GM21529 (cell line): ENCODE results near the gene ODAD3.
"Not testable (repeated sequence)": the region's sequence is repeated elsewhere in the genome, so short reads cannot be mapped to it uniquely, and the experiment has no call there.

ENCODE experiments used
- ATAC-seq: cut with Tn5 transposase; IDR thresholded peaks from one replicate; pipeline ENCODE4 v1.9.1; 2021; ENCODE audit not compliant: unreplicated experiment

ODAD3 gene

DNA sequence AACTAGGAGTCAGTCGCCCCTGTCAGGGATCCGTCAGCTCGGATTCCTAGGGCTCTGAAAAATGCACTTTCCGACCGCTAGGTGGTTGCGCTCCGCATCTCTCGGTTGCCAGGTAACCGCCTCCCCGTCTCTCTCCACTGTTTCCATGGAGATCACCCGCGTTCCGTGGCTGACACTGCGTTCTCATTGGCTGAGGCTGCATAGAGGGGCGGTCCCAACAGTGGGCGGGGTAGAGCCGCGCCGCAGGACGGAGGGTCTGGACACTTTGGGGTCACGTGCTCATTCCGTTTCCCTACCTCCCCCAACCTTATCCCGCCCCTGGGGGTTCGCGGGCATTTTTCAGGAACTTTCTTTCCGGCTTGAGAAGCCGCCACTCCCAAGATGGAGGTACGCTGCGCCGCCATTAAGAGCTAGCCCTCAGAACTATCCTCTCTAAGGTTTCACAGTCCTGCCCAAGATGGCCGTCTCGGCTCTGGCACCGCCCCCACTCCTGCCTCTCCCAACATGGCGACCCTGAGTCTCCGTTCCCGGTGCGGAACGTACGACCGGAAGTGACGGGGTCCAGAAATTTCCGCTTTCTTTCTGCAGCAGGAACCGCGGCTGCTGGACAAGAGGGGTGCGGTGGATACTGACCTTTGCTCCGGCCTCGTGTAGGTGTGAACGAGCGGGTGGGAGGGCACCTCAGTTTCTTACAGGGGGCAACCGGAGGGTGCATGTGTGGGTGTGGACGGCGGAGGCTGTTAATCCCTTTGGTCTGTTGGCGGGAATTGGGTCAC is at the start of gene ODAD3, which contains the start of gene PRKCSH:
Gene ODAD3 (minus strand): TSS at position 65 of the 776 bp plus-strand sequence. CDS start 105 bp downstream, outside the sequence.
Gene PRKCSH (plus strand): TSS at position 579 of the 776 bp plus-strand sequence. CDS start 483 bp downstream, outside the sequence.
- ATAC-seq = peak; percentile 88

GRCh38 chr19:11483366-11484111 is 48.6 kb upstream of the ODAD3 start:
- ATAC-seq = no peak

GRCh38 chr19:11482384-11483050 is 47.6 kb upstream of the ODAD3 start:
- ATAC-seq = peak; percentile 42

GRCh38 chr19:11481534-11482383 is 46.8 kb upstream of the ODAD3 start:
- ATAC-seq = peak; percentile 75

- ATAC-seq = no peak
These were observed 46.0 kb upstream of the ODAD3 start, which contains the start of gene ELAVL3 for GRCh38 chr19:11480715-11481533. Gene ELAVL3, minus strand, starts transcription at chr19:11481046. Its CDS starts 438 bp downstream, at chr19:11480608.

DNA sequence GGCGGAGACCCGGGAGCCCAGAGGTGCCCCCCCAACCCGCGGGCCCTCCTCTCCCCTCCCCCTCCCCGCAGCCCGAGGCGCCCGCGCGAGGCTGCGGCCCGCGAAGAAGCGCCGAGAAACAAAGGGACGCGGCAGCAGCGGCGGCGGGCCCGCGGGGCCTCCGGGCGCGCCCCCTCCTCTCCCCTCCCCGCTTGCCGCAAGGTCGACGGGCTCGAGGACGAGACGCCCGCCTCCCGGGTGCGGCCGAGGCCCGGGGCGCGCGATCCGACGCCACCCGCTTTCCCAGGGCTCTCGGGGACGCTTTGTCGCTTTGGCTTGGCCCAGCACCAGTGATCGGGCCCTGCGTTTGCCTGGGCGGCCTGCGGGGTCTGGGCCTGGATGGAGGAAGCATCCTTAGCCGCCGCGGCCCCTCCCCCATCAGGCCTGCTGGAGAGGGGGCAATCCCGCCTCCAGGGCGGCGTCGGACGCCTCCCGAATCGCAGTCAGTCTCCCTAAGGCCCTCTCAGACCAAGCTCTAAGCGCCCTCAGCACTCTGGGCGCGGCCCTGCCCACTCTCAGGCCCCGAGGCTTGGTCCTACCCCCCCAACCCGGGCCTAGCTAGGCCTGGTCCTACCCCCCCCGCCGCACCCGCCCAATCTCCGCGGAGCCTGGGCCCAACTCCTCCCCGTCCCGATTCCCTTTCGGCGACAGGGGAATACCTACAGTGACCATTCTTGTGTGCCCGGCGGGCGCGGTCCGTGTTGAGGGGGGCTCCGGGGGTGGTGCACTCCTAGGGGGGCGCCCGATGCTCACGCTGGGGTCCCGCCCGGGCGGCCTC is 45.2 kb upstream of the ODAD3 start:
- ATAC-seq = no peak

- ATAC-seq = no peak
These were observed 44.4 kb upstream of the ODAD3 start for GRCh38 chr19:11479090-11479897.

GRCh38 chr19:11478167-11479089 is 43.5 kb upstream of the ODAD3 start:
- ATAC-seq = no peak

DNA sequence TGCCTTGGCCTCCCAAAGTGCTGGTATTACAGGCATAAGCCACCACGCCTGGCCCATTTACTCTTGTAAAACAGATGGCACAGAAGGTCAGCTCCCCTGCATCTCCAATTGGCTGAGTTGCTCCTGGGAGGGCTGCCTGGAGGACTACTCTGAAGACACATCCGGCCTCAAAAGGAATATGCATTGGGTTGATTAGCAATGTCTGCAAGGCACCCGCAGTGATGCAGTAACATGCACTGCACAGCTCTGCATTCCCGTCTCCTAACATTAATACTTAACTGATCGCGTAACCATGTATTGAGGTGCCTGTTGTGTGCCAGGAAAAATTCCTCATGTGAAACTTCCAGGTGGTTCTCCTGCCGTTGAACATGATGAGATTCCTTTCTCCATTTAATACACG is 40.9 kb upstream of the ODAD3 start:
- no peak for ATAC-seq

DNA sequence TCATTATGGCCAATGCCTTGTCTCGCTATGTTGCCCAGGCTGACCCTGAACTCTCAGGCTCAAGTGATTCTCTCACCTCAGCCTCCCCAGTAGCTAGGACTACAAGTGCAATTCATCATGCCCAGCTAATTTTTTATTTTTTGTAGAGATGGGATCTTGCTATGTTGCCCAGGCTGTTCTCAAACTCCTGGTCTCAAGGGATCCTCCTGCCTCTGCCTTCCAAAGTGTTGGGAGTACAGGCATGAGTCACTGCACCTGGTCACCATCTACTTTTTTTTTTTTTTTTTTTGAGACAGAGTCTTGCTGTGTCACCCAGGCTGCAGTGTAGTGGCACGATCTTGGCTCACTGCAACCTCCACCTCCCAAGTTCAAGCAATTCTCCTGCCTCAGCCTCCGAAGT is 40.4 kb upstream of the ODAD3 start:
- ATAC-seq = not testable (repeated sequence)

GRCh38 chr19:11473725-11474124 is 38.8 kb upstream of the ODAD3 start:
- ATAC-seq = no peak

DNA sequence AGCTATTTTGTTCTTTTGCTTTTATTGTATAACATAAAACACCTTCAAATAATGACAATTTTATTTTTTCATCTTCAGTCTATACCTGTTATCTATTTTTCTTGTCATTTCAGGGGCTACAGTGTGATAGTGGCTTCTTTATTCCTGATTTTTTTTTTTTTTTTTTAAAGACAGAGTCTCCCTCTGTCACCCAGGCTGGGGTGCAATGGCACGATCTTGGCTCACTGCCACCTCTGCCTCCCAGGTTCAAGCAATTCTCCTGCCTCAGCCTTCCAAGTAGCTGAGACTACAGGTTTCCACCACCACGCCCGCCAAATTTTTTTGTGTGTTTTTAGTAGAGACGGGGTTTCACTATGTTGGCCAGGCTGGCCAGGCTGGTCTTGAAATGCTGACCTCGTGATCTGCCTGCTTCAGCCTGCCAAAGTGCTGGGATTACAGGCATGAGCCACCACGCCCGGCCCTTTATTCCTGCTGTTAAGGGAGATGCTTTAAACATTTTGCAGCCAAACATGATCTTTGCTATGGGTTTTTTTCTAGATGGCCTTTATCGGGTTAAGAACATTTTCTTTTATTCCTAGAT is 33.4 kb upstream of the ODAD3 start:
- ATAC-seq = not testable (repeated sequence)

DNA sequence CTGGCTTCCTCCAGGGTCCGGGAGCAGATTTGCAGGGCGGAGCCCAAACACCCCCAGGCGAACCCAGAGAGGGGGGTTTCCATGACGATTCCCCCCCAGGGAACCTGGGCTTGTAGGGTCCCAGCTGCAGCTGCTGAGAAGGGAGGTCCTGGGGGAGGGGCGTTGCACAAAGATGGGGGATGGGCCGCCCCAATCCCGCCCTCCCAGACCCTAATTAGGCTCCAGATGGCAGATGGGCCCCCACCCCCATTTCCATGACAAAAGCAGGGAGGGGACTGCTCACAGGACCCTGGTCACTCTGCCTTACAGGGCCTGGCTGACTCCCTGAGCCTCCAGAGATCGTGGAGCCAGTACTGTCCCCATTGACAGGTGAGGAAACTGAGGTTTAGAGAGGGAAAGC is 30.7 kb upstream of the ODAD3 start:
- ATAC-seq = no peak

DNA sequence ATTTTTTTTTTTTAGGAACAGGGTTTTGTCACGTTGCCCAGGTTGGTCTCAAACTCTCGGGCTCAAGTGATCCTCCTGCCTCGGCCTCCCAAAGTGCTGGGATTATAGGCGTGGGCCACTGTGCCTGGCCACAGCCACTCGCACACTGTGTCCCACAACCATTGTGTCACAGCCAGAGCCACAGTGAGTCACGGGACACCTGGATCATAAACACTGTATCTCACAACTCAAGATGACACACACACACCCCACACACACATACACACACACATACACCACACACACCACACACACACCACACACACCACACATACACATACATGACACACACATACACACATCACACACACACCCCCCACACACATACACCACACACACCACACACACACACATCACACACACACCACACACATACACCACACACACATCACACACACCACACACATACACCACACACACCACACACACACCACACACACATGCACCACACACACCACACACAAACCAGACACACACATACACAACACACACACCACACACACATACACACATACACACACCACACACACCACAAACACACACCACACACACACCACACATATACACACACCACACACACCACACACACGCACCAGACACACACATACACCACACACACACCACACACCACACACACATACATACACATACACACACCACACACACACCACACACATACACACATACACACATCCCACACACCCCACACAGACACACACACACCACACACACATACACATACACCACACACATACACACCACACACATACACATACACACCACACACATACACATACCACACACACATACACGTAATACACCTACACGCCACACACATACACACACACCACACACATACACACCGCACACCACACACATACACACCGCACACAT is 29.7 kb upstream of the ODAD3 start:
- ATAC-seq = no peak

GRCh38 chr19:11463391-11463790 is 28.5 kb upstream of the ODAD3 start:
- ATAC-seq = no peak
